D341Med (cell line): ENCODE data around the gene RAVER2.

Source experiments
- DNase-seq: peaks from one replicate; pipeline ENCODE4 v3.0.0; 2012; ENCODE audit warnings: low spot score

The RAVER2 gene

GRCh38 chr1:64847666-64848065 lies 102.8 kb downstream of the RAVER2 start:
- no peak for DNase-seq

DNA sequence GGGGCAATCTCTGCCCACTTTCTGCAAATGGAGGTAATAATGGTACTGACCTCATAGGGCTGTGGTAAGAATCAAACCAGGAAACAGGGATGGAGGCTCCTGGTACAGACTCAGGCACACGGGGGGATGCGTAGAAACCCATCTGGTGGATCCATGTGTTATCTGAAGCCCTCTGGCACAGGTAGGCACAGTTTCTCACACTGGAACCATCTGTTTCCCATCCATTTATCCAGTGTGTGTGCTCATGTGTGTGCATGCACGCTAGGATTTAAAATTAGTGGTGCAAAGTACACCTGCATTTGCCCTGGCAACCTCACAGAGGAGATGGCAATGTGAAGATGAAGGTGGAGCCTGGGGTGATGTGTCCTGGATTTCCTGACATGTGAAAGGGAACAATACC lies 103.3 kb downstream of the RAVER2 start:
- DNase-seq: no peak

DNA sequence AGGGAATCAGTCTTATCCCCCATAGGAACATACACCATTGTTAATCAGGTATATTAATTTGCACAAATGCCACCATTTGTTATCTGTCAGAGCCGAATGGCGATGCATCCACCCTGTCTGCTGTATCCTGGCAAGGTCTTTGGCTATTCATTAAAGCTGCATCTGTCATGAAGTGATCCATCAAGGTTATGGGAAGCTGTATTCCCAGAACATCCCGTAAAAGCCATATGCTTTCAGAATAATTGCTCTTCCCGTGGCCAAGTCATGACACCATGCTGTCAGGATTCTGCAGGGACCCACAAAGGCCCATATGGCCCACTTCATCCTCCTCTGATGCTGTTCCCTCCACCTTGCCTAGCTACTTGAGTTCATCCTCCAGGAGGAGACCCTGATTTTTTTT lies 103.9 kb downstream of the RAVER2 start:
- DNase-seq: no peak

- no peak for DNase-seq
Measured at GRCh38 chr1:64849942-64850341, 105.1 kb downstream of the RAVER2 start.

- no peak for DNase-seq
Measured at GRCh38 chr1:64850846-64851245, 106.0 kb downstream of the RAVER2 start.

- DNase-seq: no peak
Measured at GRCh38 chr1:64851664-64852063, 106.8 kb downstream of the RAVER2 start.

- no peak for DNase-seq
Measured at GRCh38 chr1:64854674-64855073, 109.8 kb downstream of the RAVER2 start.

GRCh38 chr1:64855557-64855956 lies 110.7 kb downstream of the RAVER2 start:
- DNase-seq: no peak

- DNase-seq: no peak
Measured at GRCh38 chr1:64856553-64856952, 111.7 kb downstream of the RAVER2 start.

- no peak for DNase-seq
Measured at GRCh38 chr1:64857347-64857746, 112.5 kb downstream of the RAVER2 start.

DNA sequence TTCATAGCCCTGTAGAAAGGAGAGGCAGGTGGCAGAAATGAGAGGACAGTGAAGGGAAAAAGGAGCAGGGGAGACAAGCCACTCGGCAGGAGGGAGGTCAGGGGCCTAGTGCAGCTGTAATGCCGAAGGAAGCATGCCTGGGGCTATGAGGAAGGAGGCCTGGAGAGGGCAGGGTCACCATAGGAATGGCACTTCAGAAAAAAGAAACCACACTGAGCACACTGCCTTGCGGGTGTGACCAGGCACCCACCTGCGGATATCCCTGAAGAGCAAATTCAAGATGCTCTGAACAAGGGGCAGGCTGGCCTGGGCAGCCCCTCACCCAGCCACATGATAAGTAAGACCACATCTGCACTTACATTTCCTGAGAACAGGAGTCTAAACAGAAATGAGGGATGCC lies 116.7 kb downstream of the RAVER2 start:
- DNase-seq: no peak

DNA sequence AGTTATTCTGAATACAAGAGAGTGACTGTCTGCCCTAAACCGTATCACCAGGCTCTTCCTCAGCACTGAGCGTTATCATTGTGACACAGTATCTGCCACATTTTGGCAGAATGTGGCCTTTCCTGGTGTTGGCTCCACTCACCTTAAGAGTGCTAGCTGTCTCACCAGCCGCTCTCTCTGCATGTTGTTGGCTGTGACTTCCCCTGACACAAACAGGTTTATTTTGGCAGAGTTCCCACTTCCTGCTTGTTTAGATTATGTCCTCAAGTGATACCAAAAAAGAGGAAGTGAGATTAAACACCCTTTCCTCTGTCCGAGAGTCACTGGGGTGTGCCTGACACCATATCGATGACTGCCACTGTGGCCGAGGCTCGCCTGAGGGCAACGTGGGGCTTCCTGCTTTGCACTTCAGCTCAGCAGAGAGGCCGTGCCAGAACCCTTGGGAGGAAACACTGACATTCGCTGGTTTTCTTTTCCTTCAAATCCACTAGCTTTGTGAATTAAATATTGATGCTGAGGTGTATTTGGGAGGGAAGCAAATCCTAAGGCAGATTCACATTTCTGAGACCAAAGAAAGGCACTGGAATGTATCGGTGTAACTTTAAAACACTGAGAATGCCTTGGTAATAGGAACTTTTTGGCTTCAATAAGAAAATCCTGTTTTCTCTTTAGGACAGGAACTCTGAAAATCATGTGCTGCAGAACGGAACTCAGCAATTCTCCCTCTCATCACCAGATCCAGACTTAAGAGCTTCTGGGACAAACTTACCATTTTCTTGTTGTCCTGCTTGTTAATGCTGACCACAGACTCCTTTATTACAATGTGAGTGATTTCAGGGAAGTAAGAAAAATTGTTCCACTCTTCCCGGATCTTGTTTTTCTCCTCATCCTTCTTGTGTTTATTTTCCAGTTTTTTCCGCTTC lies 119.4 kb downstream of the RAVER2 start:
- DNase-seq: no peak

DNA sequence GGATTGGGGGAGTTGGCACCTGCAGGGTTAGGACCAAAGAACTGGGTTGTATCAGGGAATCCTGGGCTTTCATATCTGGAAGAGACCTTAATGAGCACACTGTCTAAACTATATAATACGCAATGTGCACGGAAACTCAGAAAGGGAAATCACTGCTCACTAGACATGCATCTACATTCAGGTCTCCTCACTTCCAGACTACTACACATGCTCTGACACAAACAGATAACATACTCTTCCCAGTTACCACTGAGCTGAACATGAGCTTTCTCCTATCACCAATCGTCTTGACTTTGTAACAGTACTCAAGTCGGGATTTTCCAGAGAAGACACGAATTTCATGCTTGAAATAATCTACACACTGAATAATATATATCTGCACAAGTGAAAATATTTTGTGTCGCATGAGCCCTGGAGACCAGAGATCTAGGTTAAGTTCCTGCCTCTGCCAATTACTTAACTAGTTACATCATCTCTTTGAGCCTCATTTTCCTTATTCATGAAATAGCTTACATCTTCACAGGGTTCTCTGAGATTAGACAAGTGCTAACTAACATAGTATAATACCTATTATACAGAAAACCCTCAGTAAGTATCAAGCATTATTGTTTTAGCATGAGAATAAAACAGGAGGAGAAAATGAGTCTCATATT lies 120.4 kb downstream of the RAVER2 start:
- DNase-seq: no peak

DNA sequence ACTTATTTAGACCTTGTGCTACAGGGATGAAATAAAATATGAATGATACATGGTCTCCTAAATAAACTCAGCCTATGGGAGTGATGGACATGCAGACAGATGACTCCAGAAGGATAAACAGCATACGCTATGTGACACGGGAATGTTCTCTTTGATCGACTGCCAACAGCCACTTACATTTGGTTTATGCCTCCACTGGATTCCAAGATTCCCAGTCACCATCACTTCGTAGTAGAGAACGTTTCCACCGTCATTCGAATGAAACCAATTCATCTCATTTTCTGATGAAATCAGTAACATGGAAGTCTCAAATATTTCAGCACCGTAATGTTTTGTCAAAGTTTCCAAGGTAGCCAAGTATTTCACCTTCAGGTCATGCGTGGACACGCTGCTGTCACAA lies 121.8 kb downstream of the RAVER2 start:
- DNase-seq: no peak

GRCh38 chr1:64867266-64867665 lies 122.4 kb downstream of the RAVER2 start:
- no peak for DNase-seq

DNA sequence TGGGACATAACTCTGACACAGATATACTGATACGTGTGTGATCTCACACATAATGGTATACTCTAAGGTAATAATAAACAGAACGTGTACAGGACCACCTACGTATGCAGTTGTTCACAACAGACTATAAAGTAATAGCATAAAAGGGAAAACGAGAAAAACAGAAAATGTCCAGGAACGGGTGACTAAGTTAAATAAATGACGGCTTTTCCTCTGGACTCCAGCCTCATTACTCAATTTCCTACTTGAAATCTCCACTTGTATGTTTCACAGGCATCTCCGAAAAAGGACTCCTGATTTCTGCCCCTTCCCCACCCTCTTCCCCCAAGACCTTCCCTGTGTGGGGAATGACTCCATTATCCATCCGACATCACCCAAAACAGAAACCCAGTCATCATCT lies 126.4 kb downstream of the RAVER2 start:
- DNase-seq: no peak

DNA sequence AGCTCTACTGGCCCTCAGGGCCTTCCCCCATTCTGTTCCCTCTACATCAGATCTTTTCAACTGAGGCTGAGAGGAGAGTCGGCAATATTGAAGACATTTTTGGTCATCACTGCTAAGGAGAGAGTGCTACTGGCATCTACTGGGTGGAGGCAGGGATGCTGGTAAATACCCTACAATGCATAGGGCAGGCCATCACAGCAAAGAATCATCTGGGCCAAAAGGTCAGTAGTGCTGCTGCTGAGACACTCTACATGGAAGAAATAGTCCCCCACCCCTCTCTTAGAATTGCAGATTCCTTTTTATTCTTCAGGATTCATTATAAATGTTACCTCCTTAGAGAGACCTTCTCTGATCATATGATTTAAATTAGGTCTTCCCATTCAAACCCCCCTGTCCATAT lies 127.2 kb downstream of the RAVER2 start:
- DNase-seq: no peak

DNA sequence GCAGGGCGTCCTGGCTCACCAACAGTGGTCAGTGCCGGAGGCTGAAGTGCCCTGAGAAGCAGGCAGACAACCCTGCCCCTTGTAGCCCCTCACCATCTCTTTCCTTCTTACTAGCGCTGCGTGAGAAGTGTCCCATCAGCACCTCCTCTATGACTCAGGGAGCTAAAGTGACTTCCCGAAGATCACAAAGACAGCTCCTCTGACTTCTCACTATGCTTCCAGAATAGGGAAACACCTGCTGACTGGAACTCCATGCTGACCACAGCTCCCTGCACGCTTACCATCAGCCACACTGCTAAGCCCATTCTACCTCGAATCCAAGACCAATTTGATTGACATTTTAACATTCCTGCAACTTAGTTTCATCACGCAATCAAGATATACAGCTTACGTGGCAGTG lies 128.7 kb downstream of the RAVER2 start:
- no peak for DNase-seq

GRCh38 chr1:64874666-64875065 lies 129.8 kb downstream of the RAVER2 start:
- DNase-seq: no peak

DNA sequence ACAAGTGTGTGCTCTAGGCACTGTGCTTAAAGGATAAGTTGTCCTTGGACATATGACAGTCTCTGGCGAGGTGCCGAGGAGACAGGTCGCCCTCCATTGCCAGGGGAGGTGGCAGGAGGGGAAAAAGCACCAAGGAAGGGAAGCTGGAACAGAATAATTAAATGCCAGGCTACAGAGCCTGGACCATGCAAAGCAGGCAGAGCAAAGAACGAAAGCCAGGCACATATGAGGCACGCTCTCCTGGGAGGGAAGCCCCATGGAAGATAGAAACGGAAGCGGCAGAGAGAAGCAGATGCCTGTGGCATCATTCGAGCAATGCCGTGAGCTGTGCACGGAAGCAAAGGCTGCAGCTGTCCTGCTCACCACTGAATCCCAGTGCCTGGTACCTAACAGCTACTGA lies 130.2 kb downstream of the RAVER2 start:
- DNase-seq: no peak

- DNase-seq: no peak
Measured at GRCh38 chr1:64875606-64876005, 130.7 kb downstream of the RAVER2 start.

DNA sequence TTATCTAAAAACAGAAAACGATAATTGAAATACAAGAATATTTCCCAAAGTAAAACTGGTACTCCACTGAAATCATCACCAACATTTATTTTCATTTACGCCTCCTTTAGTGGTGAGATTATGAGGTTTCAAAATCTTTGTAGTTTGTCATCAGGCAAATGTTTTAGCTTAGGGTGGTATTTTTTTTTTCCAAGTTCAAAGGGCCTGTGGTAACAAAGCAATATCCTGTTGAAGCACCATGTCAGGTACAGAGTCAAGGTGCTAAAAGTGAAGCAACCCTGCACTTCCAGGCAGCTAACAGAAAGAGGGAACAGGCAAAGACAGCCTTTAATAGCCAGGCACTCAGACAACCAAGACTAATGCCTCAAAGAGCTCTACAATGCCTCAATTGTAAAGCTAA lies 132.3 kb downstream of the RAVER2 start:
- DNase-seq: no peak

DNA sequence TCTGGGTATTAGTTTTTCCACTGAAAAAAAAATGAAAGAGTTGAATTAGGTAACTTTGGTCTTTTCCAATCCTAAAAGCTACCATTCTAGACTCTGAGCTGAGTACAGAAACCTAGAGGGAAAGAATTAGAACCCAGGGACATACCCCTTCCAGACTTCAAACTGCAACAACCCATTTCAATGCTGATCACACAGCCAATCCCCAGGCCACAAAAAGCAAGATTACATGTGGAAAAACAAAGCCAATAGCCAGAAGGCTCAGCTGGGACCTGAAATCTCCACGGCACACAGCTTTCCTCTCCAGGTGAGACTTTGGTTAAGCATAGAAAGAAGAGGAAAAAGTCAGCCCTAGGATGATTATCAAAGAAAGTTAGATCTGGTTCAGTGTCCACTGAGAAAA lies 132.7 kb downstream of the RAVER2 start:
- no peak for DNase-seq

DNA sequence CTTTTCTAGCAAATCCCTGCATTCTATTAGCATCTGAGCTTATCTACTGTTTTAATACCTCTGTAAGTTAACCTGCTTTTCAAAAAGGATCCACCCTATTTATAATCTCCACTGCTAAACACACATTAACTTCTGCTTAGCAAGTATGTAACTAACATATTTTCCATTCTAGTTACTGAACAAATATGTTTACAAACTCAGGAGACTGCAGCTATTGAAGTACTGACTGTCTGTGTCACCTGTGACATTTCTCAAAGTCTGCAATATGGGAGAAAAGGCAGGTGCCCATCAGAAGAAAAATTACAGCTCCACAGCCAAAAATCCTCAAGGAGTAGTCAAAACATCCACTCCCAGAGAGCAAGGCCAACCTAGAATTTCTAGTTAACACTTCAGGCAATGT lies 133.2 kb downstream of the RAVER2 start:
- DNase-seq: no peak
